Measurements from ENCODE around the gene F10.

F10 gene

GRCh38 chr13:113117335-113117872 is 5.2 kb upstream of the F10 start:
- no peak for DNase-seq (ENCODE audit: low read depth)

- no peak for DNase-seq (ENCODE audit: low read depth)
Measured at GRCh38 chr13:113117911-113118260, 4.7 kb upstream of the F10 start.

- no peak for DNase-seq (ENCODE audit: low read depth)
Measured at GRCh38 chr13:113118261-113119021, 4.2 kb upstream of the F10 start.

- no peak for DNase-seq (ENCODE audit: low read depth)
Measured at GRCh38 chr13:113119166-113119821, 3.3 kb upstream of the F10 start.

- no peak for DNase-seq (ENCODE audit: low read depth)
Measured at GRCh38 chr13:113119822-113120189, 2.8 kb upstream of the F10 start.

GRCh38 chr13:113120300-113121182 is 2.1 kb upstream of the F10 start:
- no peak for DNase-seq (ENCODE audit: low read depth)

GRCh38 chr13:113121183-113121927 is 1.2 kb upstream of the F10 start:
- no peak for DNase-seq (ENCODE audit: low read depth)

GRCh38 chr13:113121928-113122471 is 599 bp upstream of the F10 start:
- no peak for DNase-seq (ENCODE audit: low read depth)

GRCh38 chr13:113123226-113124201 is 915 bp downstream of the F10 start:
- no peak for DNase-seq (ENCODE audit: low read depth)

GRCh38 chr13:113124211-113124970 is 1.8 kb downstream of the F10 start:
- DNase-seq (ENCODE audit: low read depth) = no peak

GRCh38 chr13:113125506-113126264 is 3.1 kb downstream of the F10 start:
- no peak for DNase-seq (ENCODE audit: low read depth)

- no peak for DNase-seq (ENCODE audit: low read depth)
Measured at GRCh38 chr13:113126265-113127150, 3.9 kb downstream of the F10 start.

- DNase-seq (ENCODE audit: low read depth) = no peak
Measured at GRCh38 chr13:113129480-113129879, 6.9 kb downstream of the F10 start.

- no peak for DNase-seq (ENCODE audit: low read depth)
Measured at GRCh38 chr13:113129921-113130750, 7.5 kb downstream of the F10 start.

- no peak for DNase-seq (ENCODE audit: low read depth)
Measured at GRCh38 chr13:113135281-113135760, 12.7 kb downstream of the F10 start.

GRCh38 chr13:113137691-113138298 is 15.2 kb downstream of the F10 start:
- DNase-seq (ENCODE audit: low read depth) = no peak
